RPMI8226 (cell line): Measurements from ENCODE around the gene MAPK11.
"Not testable (repeated sequence)": the region's sequence is repeated elsewhere in the genome, so short reads cannot be mapped to it uniquely, and the experiment has no call there.

Source experiments
- DNase-seq: peaks from one replicate; pipeline ENCODE4 v3.0.0-alpha.2; 2015

MAPK11 gene

GRCh38 chr22:50275181-50276055 lies 5.2 kb upstream of the MAPK11 start:
- no peak for DNase-seq

GRCh38 chr22:50274771-50275170 lies 4.6 kb upstream of the MAPK11 start:
- no peak for DNase-seq

GRCh38 chr22:50274311-50274710 lies 4.1 kb upstream of the MAPK11 start:
- peak; percentile 79 for DNase-seq

GRCh38 chr22:50273781-50274180 lies 3.6 kb upstream of the MAPK11 start:
- not testable (repeated sequence) for DNase-seq

GRCh38 chr22:50273352-50273751 lies 3.2 kb upstream of the MAPK11 start:
- not testable (repeated sequence) for DNase-seq

GRCh38 chr22:50272044-50272802 lies 2.0 kb upstream of the MAPK11 start:
- DNase-seq = no peak

- DNase-seq = peak; percentile 80
Observed at GRCh38 chr22:50271519-50271970, 1.4 kb upstream of the MAPK11 start.

GRCh38 chr22:50270666-50271394 lies 650 bp upstream of the MAPK11 start:
- DNase-seq = peak; percentile 77

GRCh38 chr22:50269573-50269969 lies 609 bp downstream of the MAPK11 start:
- DNase-seq = peak; percentile 29

- peak; percentile 78 for DNase-seq
Observed at GRCh38 chr22:50268655-50269113, 1.5 kb downstream of the MAPK11 start.

GRCh38 chr22:50267591-50268390 lies 2.4 kb downstream of the MAPK11 start:
- no peak for DNase-seq

GRCh38 chr22:50266994-50267393 lies 3.2 kb downstream of the MAPK11 start:
- DNase-seq = no peak

GRCh38 chr22:50264946-50265669 lies 5.1 kb downstream of the MAPK11 start:
- DNase-seq = no peak

GRCh38 chr22:50264104-50264745 lies 6.0 kb downstream of the MAPK11 start:
- DNase-seq = no peak

- DNase-seq = no peak
Observed at GRCh38 chr22:50262973-50263617, 7.1 kb downstream of the MAPK11 start.

GRCh38 chr22:50262460-50262911 lies 7.7 kb downstream of the MAPK11 start:
- peak; percentile 45 for DNase-seq

- DNase-seq = peak; percentile 75
Observed at GRCh38 chr22:50261615-50262459, 8.3 kb downstream of the MAPK11 start, which contains the start of gene MAPK12. MAPK12 (minus strand) TSS chr22:50261683; CDS start chr22:50261509, 174 bp downstream.

- DNase-seq = peak; percentile 70
Observed at GRCh38 chr22:50260801-50261614, 9.2 kb downstream of the MAPK11 start.
